T-helper 2 cell treated with Interferon-gamma antibody and Interleukin-4, amounts not matched to agents 5 μg/mL and 100 μg/mL, for 36 hours (primary cell): ENCODE results near the gene LAMB2.

Experiments
- DNase-seq: peaks from one replicate; pipeline ENCODE4 v3.0.0; 2021; ENCODE audit warnings: low spot score
- H3K27ac Mint-ChIP-seq: one replicate; pipeline ENCODE4 v1.8.0; 2021; ENCODE audit warnings: mild to moderate bottlenecking, mixed read lengths
- H3K27me3 Mint-ChIP-seq: one replicate; pipeline ENCODE4 v1.8.0; 2021; ENCODE audit warnings: low read depth, mixed read lengths
- H3K36me3 Mint-ChIP-seq: one replicate; pipeline ENCODE4 v1.8.0; 2021; ENCODE audit warnings: low read depth, mixed read lengths
- H3K4me1 Mint-ChIP-seq: one replicate; pipeline ENCODE4 v1.8.0; 2021; ENCODE audit warnings: low read depth, mixed read lengths
- H3K4me3 Mint-ChIP-seq: one replicate; pipeline ENCODE4 v1.8.0; 2022; ENCODE audit warnings: mild to moderate bottlenecking, moderate library complexity, mixed read lengths
- H3K9me3 Mint-ChIP-seq: one replicate; pipeline ENCODE4 v1.8.0; 2021; ENCODE audit warnings: mixed read lengths

LAMB2 gene

GRCh38 chr3:49098429-49098828 is 34.4 kb downstream of the LAMB2 start:
- no peak overlapping the region for H3K27ac Mint-ChIP-seq
- H3K9me3 Mint-ChIP-seq = no peaks in the 10 kb centered on the region
- H3K4me3 Mint-ChIP-seq = no peak overlapping the region
- H3K27me3 Mint-ChIP-seq = no peaks in the 10 kb centered on the region
- peaks cover 8% of the 10 kb centered on the region for H3K4me1 Mint-ChIP-seq
- no peak for DNase-seq
- peaks cover 46% of the 10 kb centered on the region for H3K36me3 Mint-ChIP-seq

GRCh38 chr3:49093853-49094767 is 38.7 kb downstream of the LAMB2 start, which contains the start of gene QRICH1:
Gene QRICH1 (minus strand): TSS chr3:49094071. CDS start chr3:49077017, 17,054 bp downstream.
- peaks cover 25% of the 10 kb centered on the region for H3K36me3 Mint-ChIP-seq
- no peaks in the 10 kb centered on the region for H3K27me3 Mint-ChIP-seq
- peaks cover 18% of the 10 kb centered on the region for H3K4me1 Mint-ChIP-seq
- peak within 1 kb of the TSS; percentile 91 for H3K4me3 Mint-ChIP-seq
- H3K9me3 Mint-ChIP-seq = no peaks in the 10 kb centered on the region
- H3K27ac Mint-ChIP-seq = peak within 1 kb of the TSS; percentile 97
- peak; percentile 95 for DNase-seq

GRCh38 chr3:49092938-49093852 is 39.7 kb downstream of the LAMB2 start:
- no peaks in the 10 kb centered on the region for H3K27me3 Mint-ChIP-seq
- peak overlapping the region; percentile 91 for H3K4me3 Mint-ChIP-seq
- H3K9me3 Mint-ChIP-seq = no peaks in the 10 kb centered on the region
- H3K27ac Mint-ChIP-seq = peak overlapping the region; percentile 91
- peaks cover 19% of the 10 kb centered on the region for H3K36me3 Mint-ChIP-seq
- peak; percentile 82 for DNase-seq
- H3K4me1 Mint-ChIP-seq = peaks cover 18% of the 10 kb centered on the region

- no peaks in the 10 kb centered on the region for H3K9me3 Mint-ChIP-seq
- H3K36me3 Mint-ChIP-seq = peaks cover 17% of the 10 kb centered on the region
- peaks cover 5% of the 10 kb centered on the region for H3K4me1 Mint-ChIP-seq
- no peak overlapping the region for H3K27ac Mint-ChIP-seq
- no peaks in the 10 kb centered on the region for H3K27me3 Mint-ChIP-seq
- DNase-seq = no peak
- no peak overlapping the region for H3K4me3 Mint-ChIP-seq
These were observed 51.4 kb downstream of the LAMB2 start for GRCh38 chr3:49081429-49081828.

- Mint-ChIP-seq H3K27me3 (no peaks in the 10 kb centered on the region), H3K27ac (no peak overlapping the region), H3K4me1 (peaks cover 5% of the 10 kb centered on the region), H3K36me3 (peaks cover 25% of the 10 kb centered on the region), H3K4me3 (no peak overlapping the region), H3K9me3 (no peaks in the 10 kb centered on the region)
- DNase-seq = no peak
These were observed 53.6 kb downstream of the LAMB2 start for GRCh38 chr3:49079270-49079669.

GRCh38 chr3:49076646-49077045 is 56.2 kb downstream of the LAMB2 start:
- Mint-ChIP-seq H3K4me1 (peaks cover 5% of the 10 kb centered on the region), H3K27me3 (no peaks in the 10 kb centered on the region), H3K36me3 (peaks cover 41% of the 10 kb centered on the region), H3K4me3 (no peak overlapping the region), H3K27ac (no peak overlapping the region), H3K9me3 (no peaks in the 10 kb centered on the region)
- no peak for DNase-seq

GRCh38 chr3:49076116-49076515 is 56.7 kb downstream of the LAMB2 start:
- no peak overlapping the region for H3K27ac Mint-ChIP-seq
- H3K27me3 Mint-ChIP-seq = no peaks in the 10 kb centered on the region
- no peak for DNase-seq
- no peaks in the 10 kb centered on the region for H3K9me3 Mint-ChIP-seq
- peaks cover 45% of the 10 kb centered on the region for H3K36me3 Mint-ChIP-seq
- H3K4me1 Mint-ChIP-seq = peaks cover 5% of the 10 kb centered on the region
- no peak overlapping the region for H3K4me3 Mint-ChIP-seq
